Mammary epithelial cell (primary cell): ENCODE results near the gene ARHGAP45.

ENCODE experiments used
- CTCF ChIP-seq, 2 donors: IDR thresholded peaks in 1 of 2; conservative IDR thresholded peaks in 1 of 2; 2 replicates each; pipeline ENCODE4 v1.5.1; 2011 to 2012; ENCODE audit warnings: inconsistent platforms in 2 of 2, low read length in 2 of 2, mild to moderate bottlenecking in 2 of 2, control low read depth in 1 of 2, low read depth in 1 of 2; ENCODE audit not compliant: insufficient read depth in 1 of 2; ENCODE audit errors: extremely low read depth in 1 of 2
- EZH2 ChIP-seq: IDR thresholded peaks from 2 replicates; pipeline ENCODE4 v1.6.1; 2012; ENCODE audit warnings: low read length, inconsistent platforms, borderline replicate concordance

- no peak for TF ChIP-seq CTCF (conservative IDR thresholded peaks at IDR 0.05 in 1 of 2, IDR thresholded peaks at IDR 0.05 in 1 of 2; ENCODE audit: extremely low read depth in 1 of 2, insufficient read depth in 1 of 2, low read depth in 1 of 2, low read length in 2 of 2)
- no peak for TF ChIP-seq EZH2
Observed at GRCh38 chr19:1136201-1136600, 69.2 kb downstream of the ARHGAP45 start.
